T-cell (primary cell): Measurements from ENCODE around the gene FOXA2. TPM values are rescaled to one million over a fixed set of nuclear protein-coding genes. Genes with fewer than 3 reads are reported as not detected.

Experiments used
- ATAC-seq, 4 experiments: fragments of 200-7000 bp in 3 of 4; fragments of 150-1000 bp in 1 of 4; cut with Tn5 transposase; replicated peaks in 1 of 4; 1 replicate in 3 of 4; 2 replicates in 1 of 4; pipeline ENCODE4 v1.10.0; 2021; ENCODE audit warnings: moderate library complexity in 3 of 4, mild to moderate bottlenecking in 2 of 4, moderate number of reproducible peaks in 1 of 4
- CTCF ChIA-PET, 2 donors: fragments of 300-600 bp; sonication (Branson Sonifier 250); formaldehyde crosslinking; loops; one replicate each; lab custom pipeline; 2022; ENCODE audit warnings: antibody characterized with exemption in 2 of 2; lab: Charles Lee
- POLR2A ChIA-PET, 2 donors: fragments of 300-600 bp; sonication (Branson Sonifier 250); formaldehyde crosslinking; loops; one replicate each; lab custom pipeline; 2022; ENCODE audit warnings: antibody characterized with exemption in 2 of 2; lab: Charles Lee
- DNase-seq, 35 experiments: peaks; one replicate each; pipeline versions ENCODE4 v3.0.0 to v3.0.0-alpha.2; 2013 to 2023
- H3K27ac ChIP-seq: one replicate; pipeline ENCODE4 v1.5.1; 2013; ENCODE audit warnings: low read length
- H3K27me3 ChIP-seq, 2 experiments: replicated peaks in 1 of 2; 1 replicate in 1 of 2; 2 replicates in 1 of 2; pipeline versions ENCODE4 v1.6.1 to v1.7.0; 2013; ENCODE audit warnings: low read length in 1 of 2, mixed read lengths in 1 of 2; ENCODE audit not compliant: control insufficient read depth in 2 of 2, insufficient read depth in 2 of 2; ENCODE audit errors: extremely low read depth in 1 of 2
- H3K36me3 ChIP-seq, 2 donors: 1 replicate in 1 of 2; 2 replicates in 1 of 2; pipeline versions ENCODE4 v1.6.1 to v1.7.0; 2013; ENCODE audit warnings: low read length in 1 of 2; ENCODE audit not compliant: control insufficient read depth in 2 of 2, insufficient read depth in 1 of 2; ENCODE audit errors: extremely low read depth in 1 of 2
- H3K4me1 ChIP-seq, 2 experiments: 1 replicate in 1 of 2; 2 replicates in 1 of 2; pipeline versions ENCODE4 v1.6.1 to v1.7.0; 2013; ENCODE audit warnings: low read length in 2 of 2, mixed read lengths in 1 of 2; ENCODE audit not compliant: insufficient read depth in 2 of 2, control insufficient read depth in 1 of 2; ENCODE audit errors: extremely low read depth in 1 of 2
- H3K4me3 ChIP-seq, 2 donors: 1 replicate in 1 of 2; 2 replicates in 1 of 2; pipeline versions ENCODE4 v1.5.1 to v1.7.0; 2013; ENCODE audit warnings: mild to moderate bottlenecking in 2 of 2, low read length in 1 of 2, moderate library complexity in 1 of 2; ENCODE audit not compliant: control insufficient read depth in 1 of 2; ENCODE audit errors: extremely low read depth in 1 of 2
- H3K9me3 ChIP-seq: 2 replicates; pipeline ENCODE4 v1.7.0; 2013
- H3K27ac Mint-ChIP-seq, 2 donors: one replicate each; pipeline ENCODE4 v1.8.0; 2020 to 2021; ENCODE audit warnings: mild to moderate bottlenecking in 2 of 2, mixed read lengths in 2 of 2
- H3K27me3 Mint-ChIP-seq, 2 donors: one replicate each; pipeline ENCODE4 v1.8.0; 2021 to 2022; ENCODE audit warnings: mixed read lengths in 2 of 2
- H3K36me3 Mint-ChIP-seq: one replicate; pipeline ENCODE4 v1.8.0; 2021; ENCODE audit warnings: mixed read lengths
- H3K4me1 Mint-ChIP-seq, 3 donors: one replicate each; pipeline ENCODE4 v1.8.0; 2020 to 2022; ENCODE audit warnings: mixed read lengths in 3 of 3, mild to moderate bottlenecking in 1 of 3
- H3K4me3 Mint-ChIP-seq, 3 donors: one replicate each; pipeline ENCODE4 v1.8.0; 2020 to 2022; ENCODE audit warnings: mild to moderate bottlenecking in 3 of 3, mixed read lengths in 3 of 3, moderate library complexity in 3 of 3
- H3K9me3 Mint-ChIP-seq, 3 donors: one replicate each; pipeline ENCODE4 v1.8.0; 2020 to 2022; ENCODE audit warnings: mixed read lengths in 3 of 3
- WGBS: methylation state at CpG from one replicate; pipeline ENCODE4 v1.1.5; 2013; ENCODE audit warnings: missing lambda C conversion rate; ENCODE audit not compliant: insufficient coverage; 5-methylcytosine and 5-hydroxymethylcytosine counted together
- total RNA-seq, 35 experiments: library from RNA in 6 of 35; stranded (reverse) in 6 of 35; fragments of 120-200 nt in 1 of 35; gene quantifications; one replicate each; pipeline versions ENCODE4 v1.2.1 to v1.2.4 and lab custom pipeline; 2013 to 2026

Gene FOXA2
- total RNA-seq, 5 donors from 2014 or later (not counting 1 experiment from before 2014, with no cell fraction given) = 0.13 to 0.26 TPM; not detected in 3

- H3K36me3 ChIP-seq = no peaks in the 10 kb centered on the region
- Mint-ChIP-seq H3K27ac (no peak overlapping the region), H3K27me3 (peaks cover 0 to 7% of the 10 kb centered on the region in 2 donors), H3K4me3 (no peak overlapping the region), H3K36me3 (no peaks in the 10 kb centered on the region), H3K9me3 (peaks cover 4 to 21% (median 11%) of the 10 kb centered on the region in 3 donors), H3K4me1 (no peaks in the 10 kb centered on the region)
- peaks cover 0 to 7% of the 10 kb centered on the region in 2 experiments for H3K27me3 ChIP-seq
- no peaks in the 10 kb centered on the region for H3K9me3 ChIP-seq
- POLR2A ChIA-PET = no interaction called here
- WGBS = 77% methylated on average over 5 of the region's 5 CpGs
- no peak for DNase-seq
- CTCF ChIA-PET = no interaction called here
- H3K27ac ChIP-seq = no peak overlapping the region
- no peaks in the 10 kb centered on the region for H3K4me1 ChIP-seq
- H3K4me3 ChIP-seq = no peak overlapping the region
- ATAC-seq = no peak
These were observed 48.1 kb downstream of the FOXA2 start for GRCh38 chr20:22536141-22536828.

GRCh38 chr20:22535483-22535882 lies 48.9 kb downstream of the FOXA2 start:
- no peak overlapping the region for H3K4me3 ChIP-seq
- H3K27me3 Mint-ChIP-seq = peaks cover 2 to 7% of the 10 kb centered on the region in 2 donors
- H3K36me3 Mint-ChIP-seq = no peaks in the 10 kb centered on the region
- no peak for DNase-seq
- 93% methylated on average over 2 of the region's 5 CpGs for WGBS
- ATAC-seq = no peak
- no peaks in the 10 kb centered on the region for H3K4me1 ChIP-seq
- ChIA-PET CTCF (no interaction called here), POLR2A (no interaction called here)
- no peaks in the 10 kb centered on the region for H3K9me3 ChIP-seq
- no peak overlapping the region for H3K27ac Mint-ChIP-seq
- H3K36me3 ChIP-seq = no peaks in the 10 kb centered on the region
- H3K4me1 Mint-ChIP-seq = no peaks in the 10 kb centered on the region
- H3K9me3 Mint-ChIP-seq = peaks cover 4 to 21% (median 11%) of the 10 kb centered on the region in 3 donors
- H3K4me3 Mint-ChIP-seq = no peak overlapping the region
- H3K27ac ChIP-seq = no peak overlapping the region
- H3K27me3 ChIP-seq = peaks cover 0 to 4% of the 10 kb centered on the region in 2 experiments

- CTCF ChIA-PET = no interaction called here
- Mint-ChIP-seq H3K27me3 (peaks cover 2 to 11% of the 10 kb centered on the region in 2 donors), H3K36me3 (no peaks in the 10 kb centered on the region)
These were observed 50.3 kb downstream of the FOXA2 start for GRCh38 chr20:22533823-22534751.

GRCh38 chr20:22532598-22532997 lies 51.8 kb downstream of the FOXA2 start:
- POLR2A ChIA-PET = no interaction called here

More at GRCh38 chr20:22533823-22534751, 50.3 kb downstream of the FOXA2 start:
- H3K27ac ChIP-seq = no peak overlapping the region
- H3K4me3 ChIP-seq = no peak overlapping the region
- Mint-ChIP-seq H3K9me3 (peaks cover 2 to 18% (median 10%) of the 10 kb centered on the region in 3 donors), H3K4me1 (no peaks in the 10 kb centered on the region), H3K27ac (no peak overlapping the region), H3K4me3 (no peak overlapping the region)
- no peaks in the 10 kb centered on the region for H3K27me3 ChIP-seq
- H3K9me3 ChIP-seq = no peaks in the 10 kb centered on the region
- no peaks in the 10 kb centered on the region for H3K36me3 ChIP-seq
- DNase-seq (no peak), ATAC-seq (no peak)
- WGBS = 84% methylated on average over 4 of the region's 10 CpGs
- H3K4me1 ChIP-seq = no peaks in the 10 kb centered on the region
- POLR2A ChIA-PET = no interaction called here

GRCh38 chr20:22531756-22532155 lies 52.6 kb downstream of the FOXA2 start:
- POLR2A ChIA-PET = no interaction called here
- DNase-seq (no peak), ATAC-seq (no peak)
- no peaks in the 10 kb centered on the region for H3K36me3 Mint-ChIP-seq
- peaks cover 0 to 4% (median 0%) of the 10 kb centered on the region in 3 donors for H3K9me3 Mint-ChIP-seq
- no peaks in the 10 kb centered on the region for H3K36me3 ChIP-seq
- peaks cover 2 to 5% of the 10 kb centered on the region in 2 donors for H3K27me3 Mint-ChIP-seq
- H3K4me1 Mint-ChIP-seq = no peaks in the 10 kb centered on the region
- H3K27me3 ChIP-seq = no peaks in the 10 kb centered on the region
- H3K27ac ChIP-seq = no peak overlapping the region
- no peak overlapping the region for H3K27ac Mint-ChIP-seq
- no peaks in the 10 kb centered on the region for H3K9me3 ChIP-seq
- H3K4me3 Mint-ChIP-seq = no peak overlapping the region
- H3K4me1 ChIP-seq = no peaks in the 10 kb centered on the region
- WGBS = 80% methylated on average over 1 of the region's 2 CpGs
- CTCF ChIA-PET = no interaction called here
- H3K4me3 ChIP-seq = no peak overlapping the region

More at GRCh38 chr20:22532598-22532997, 51.8 kb downstream of the FOXA2 start:
- no peaks in the 10 kb centered on the region for H3K9me3 ChIP-seq
- H3K36me3 ChIP-seq = no peaks in the 10 kb centered on the region
- no peak overlapping the region for H3K27ac ChIP-seq
- no peaks in the 10 kb centered on the region for H3K27me3 ChIP-seq
- Mint-ChIP-seq H3K9me3 (peaks cover 0 to 13% (median 2%) of the 10 kb centered on the region in 3 donors), H3K27ac (no peak overlapping the region), H3K36me3 (no peaks in the 10 kb centered on the region), H3K27me3 (peaks cover 2 to 6% of the 10 kb centered on the region in 2 donors), H3K4me1 (no peaks in the 10 kb centered on the region), H3K4me3 (no peak overlapping the region)
- DNase-seq = no peak
- WGBS = 86% methylated on average over 2 of the region's 3 CpGs
- H3K4me1 ChIP-seq = no peaks in the 10 kb centered on the region
- no peak for ATAC-seq
- CTCF ChIA-PET = no interaction called here
- no peak overlapping the region for H3K4me3 ChIP-seq

GRCh38 chr20:22531056-22531615 lies 53.2 kb downstream of the FOXA2 start:
- WGBS = 73% methylated on average over 7 of the region's 8 CpGs
- H3K36me3 ChIP-seq = no peaks in the 10 kb centered on the region
- no peak overlapping the region for H3K4me3 ChIP-seq
- no peaks in the 10 kb centered on the region for H3K4me1 ChIP-seq
- Mint-ChIP-seq H3K36me3 (no peaks in the 10 kb centered on the region), H3K27ac (no peak overlapping the region), H3K4me3 (no peak overlapping the region), H3K27me3 (peaks cover 2 to 5% of the 10 kb centered on the region in 2 donors), H3K4me1 (no peaks in the 10 kb centered on the region), H3K9me3 (peaks cover 0 to 3% (median 0%) of the 10 kb centered on the region in 3 donors)
- POLR2A ChIA-PET = no interaction called here
- no peak for DNase-seq
- no peaks in the 10 kb centered on the region for H3K9me3 ChIP-seq
- CTCF ChIA-PET = no interaction called here
- H3K27ac ChIP-seq = no peak overlapping the region
- no peak for ATAC-seq
- H3K27me3 ChIP-seq = no peaks in the 10 kb centered on the region
